ENCODE results near the gene YBX3.

GRCh38 chr12:10735428-10735827 lies 12.3 kb upstream of the YBX3 start:
- TF ChIP-seq POLR2A (IDR thresholded peaks at IDR 0.05; ENCODE audit: low read depth, low read length) (no peak), TAF1 (IDR thresholded peaks at IDR 0.05; ENCODE audit: low read depth, low read length) (no peak), POLR2AphosphoS5 (IDR thresholded peaks at IDR 0.05; ENCODE audit: low read depth, low read length) (no peak)
